H9 (cell line): ENCODE results near the gene C8G. TPM values are rescaled to one million over a fixed set of nuclear protein-coding genes. Genes with fewer than 3 reads are reported as not detected.

Experiments used
- DNase-seq: peaks from one replicate; pipeline ENCODE4 v3.0.0-alpha.2; 2017
- H2AFZ ChIP-seq: one replicate; pipeline ENCODE4 v1.6.1; 2013; ENCODE audit warnings: mild to moderate bottlenecking, low read length, control low read depth, moderate library complexity
- H2AK5ac ChIP-seq: 2 replicates; pipeline ENCODE4 v1.6.1; 2013; ENCODE audit warnings: low read length, control low read depth, mixed read lengths; ENCODE audit not compliant: insufficient read length
- H2BK120ac ChIP-seq: one replicate; pipeline ENCODE4 v1.6.1; 2013; ENCODE audit warnings: low read depth, mild to moderate bottlenecking, low read length, control low read depth, inconsistent platforms; ENCODE audit not compliant: poor library complexity, severe bottlenecking
- H2BK12ac ChIP-seq: 2 replicates; pipeline ENCODE4 v1.6.1; 2013; ENCODE audit warnings: low read length, control low read depth, mixed read lengths, low read depth; ENCODE audit not compliant: insufficient read length
- H2BK15ac ChIP-seq: 2 replicates; pipeline ENCODE4 v1.6.1; 2013; ENCODE audit warnings: low read depth, low read length, control low read depth
- H2BK20ac ChIP-seq: one replicate; pipeline ENCODE4 v1.6.1; 2013; ENCODE audit warnings: low read depth, mild to moderate bottlenecking, low read length, control low read depth, inconsistent platforms; ENCODE audit not compliant: poor library complexity, severe bottlenecking
- H2BK5ac ChIP-seq: 2 replicates; pipeline ENCODE4 v1.6.1; 2013; ENCODE audit warnings: low read length, control low read depth, mixed read lengths; ENCODE audit not compliant: insufficient read length
- H3K14ac ChIP-seq: 2 replicates; pipeline ENCODE4 v1.6.1; 2013; ENCODE audit warnings: low read length, control low read depth; ENCODE audit not compliant: insufficient read depth
- H3K18ac ChIP-seq: 2 replicates; pipeline ENCODE4 v1.6.1; 2013; ENCODE audit warnings: low read depth, mild to moderate bottlenecking, mixed read lengths, low read length, control low read depth; ENCODE audit not compliant: insufficient read length
- H3K23ac ChIP-seq: 2 replicates; pipeline ENCODE4 v1.6.1; 2013; ENCODE audit warnings: low read length, control low read depth, mixed read lengths, low read depth; ENCODE audit not compliant: insufficient read length
- H3K23me2 ChIP-seq: 2 replicates; pipeline ENCODE4 v1.6.1; 2013; ENCODE audit warnings: low read depth, mild to moderate bottlenecking, mixed read lengths, low read length, control low read depth; ENCODE audit not compliant: insufficient read length, poor library complexity, severe bottlenecking
- H3K27ac ChIP-seq: 2 replicates; pipeline ENCODE4 v1.5.1; 2013; ENCODE audit warnings: low read length, control low read depth, mixed read lengths, low read depth; ENCODE audit not compliant: insufficient read length
- H3K27me3 ChIP-seq: 2 replicates; pipeline ENCODE4 v1.6.1; 2013; ENCODE audit warnings: low read length, control low read depth, inconsistent platforms; ENCODE audit not compliant: insufficient read depth
- H3K4ac ChIP-seq: 2 replicates; pipeline ENCODE4 v1.6.1; 2013; ENCODE audit warnings: low read depth, mild to moderate bottlenecking, control low read depth, inconsistent platforms, low read length, moderate library complexity
- H3K4me1 ChIP-seq: 2 replicates; pipeline ENCODE4 v1.6.1; 2013; ENCODE audit warnings: low read length, control low read depth, inconsistent platforms; ENCODE audit not compliant: insufficient read depth
- H3K4me2 ChIP-seq: 2 replicates; pipeline ENCODE4 v1.6.1; 2013; ENCODE audit warnings: low read length, control low read depth, mixed read lengths; ENCODE audit not compliant: insufficient read length, insufficient read depth
- H3K56ac ChIP-seq: 2 replicates; pipeline ENCODE4 v1.6.1; 2013; ENCODE audit warnings: low read depth, mild to moderate bottlenecking, mixed read lengths, low read length, control low read depth; ENCODE audit not compliant: insufficient read length
- H3K79me1 ChIP-seq: 2 replicates; pipeline ENCODE4 v1.6.1; 2013; ENCODE audit warnings: low read depth, mild to moderate bottlenecking, moderate library complexity, low read length, control low read depth, inconsistent platforms; ENCODE audit not compliant: insufficient read depth, poor library complexity, severe bottlenecking
- H3K79me2 ChIP-seq: 2 replicates; pipeline ENCODE4 v1.6.1; 2013; ENCODE audit warnings: low read length, control low read depth, inconsistent platforms; ENCODE audit not compliant: insufficient read depth
- H3K9ac ChIP-seq: 2 replicates; pipeline ENCODE4 v1.6.1; 2013; ENCODE audit warnings: low read length, control low read depth, mixed read lengths; ENCODE audit not compliant: insufficient read length; ENCODE audit errors: extremely low read depth
- H3K9me3 ChIP-seq: one replicate; pipeline ENCODE4 v1.6.1; 2013; ENCODE audit warnings: low read depth, low read length, inconsistent platforms; ENCODE audit not compliant: control insufficient read depth
- H3T11ph ChIP-seq: one replicate; pipeline ENCODE4 v1.6.1; 2013; ENCODE audit warnings: mild to moderate bottlenecking, low read length, control low read depth, inconsistent platforms
- H4K20me1 ChIP-seq: one replicate; pipeline ENCODE4 v1.6.1; 2013; ENCODE audit not compliant: control insufficient read depth, insufficient read length, insufficient read depth
- H4K5ac ChIP-seq: 2 replicates; pipeline ENCODE4 v1.6.1; 2013; ENCODE audit warnings: low read depth, mild to moderate bottlenecking, mixed read lengths, low read length, control low read depth; ENCODE audit not compliant: insufficient read length
- H4K8ac ChIP-seq: replicated peaks from 2 replicates; pipeline ENCODE4 v1.6.1; 2013; ENCODE audit warnings: low read length, control low read depth, mixed read lengths, low read depth; ENCODE audit not compliant: insufficient read length
- H4K91ac ChIP-seq: 2 replicates; pipeline ENCODE4 v1.6.1; 2013; ENCODE audit warnings: low read depth, mild to moderate bottlenecking, moderate library complexity, mixed read lengths, low read length, control low read depth; ENCODE audit not compliant: insufficient read length
- H3K27ac Mint-ChIP-seq, 3 experiments: 2 replicates in 2 of 3; 3 replicates in 1 of 3; pipeline ENCODE4 v1.8.0; 2020 to 2021; ENCODE audit warnings: mixed read lengths in 3 of 3, mild to moderate bottlenecking in 1 of 3, moderate library complexity in 1 of 3
- H3K27me3 Mint-ChIP-seq: 2 replicates; pipeline ENCODE4 v1.8.0; 2021; ENCODE audit warnings: low read depth, mild to moderate bottlenecking, moderate library complexity, mixed read lengths
- H3K36me3 Mint-ChIP-seq, 3 experiments: 2 replicates in 2 of 3; 3 replicates in 1 of 3; pipeline ENCODE4 v1.8.0; 2020 to 2021; ENCODE audit warnings: low read depth in 3 of 3, mixed read lengths in 3 of 3; ENCODE audit not compliant: insufficient read depth in 1 of 3
- H3K4me1 Mint-ChIP-seq, 2 experiments: 2 replicates each; pipeline ENCODE4 v1.8.0; 2020; ENCODE audit warnings: mixed read lengths in 2 of 2
- H3K4me3 Mint-ChIP-seq, 2 experiments: 2 replicates in 1 of 2; 3 replicates in 1 of 2; pipeline ENCODE4 v1.8.0; 2020 to 2021; ENCODE audit warnings: mild to moderate bottlenecking in 2 of 2, mixed read lengths in 2 of 2, moderate library complexity in 1 of 2
- H3K9me3 Mint-ChIP-seq, 2 experiments: 2 replicates in 1 of 2; 3 replicates in 1 of 2; pipeline ENCODE4 v1.8.0; 2020; ENCODE audit warnings: mild to moderate bottlenecking in 2 of 2, mixed read lengths in 2 of 2, moderate library complexity in 1 of 2
- CTCF ChIP-seq: fragments of 200-600 bp; sonication (generic); conservative IDR thresholded peaks from 3 replicates; pipeline ENCODE4 v1.8.0; 2021; ENCODE audit warnings: antibody characterized with exemption, mild to moderate bottlenecking
- WGBS: extraction: QIAGEN DNeasy Blood & Tissue Kit; methylation state at CpG from one replicate; pipeline ENCODE4 v1.1.7; 2013; ENCODE audit warnings: missing lambda C conversion rate, low lambda C conversion rate, mixed read lengths; ENCODE audit not compliant: insufficient read length; ENCODE audit errors: extremely low coverage; 5-methylcytosine and 5-hydroxymethylcytosine counted together
- total RNA-seq: library from RNA; stranded (reverse); gene quantifications from 2 replicates; pipeline ENCODE4 v1.2.1, GENCODE V29; 2021

Gene C8G
- total RNA-seq, 1 experiment from 2014 or later, result 0.96 TPM

- Histone ChIP-seq H3K79me2 (no peaks in the 10 kb centered on the region), H3K18ac (no peak overlapping the region), H3K79me1 (no peaks in the 10 kb centered on the region), H2BK20ac (no peak overlapping the region), H4K20me1 (no peaks in the 10 kb centered on the region), H3K4ac (no peak overlapping the region), H3K4me1 (no peaks in the 10 kb centered on the region), H2BK120ac (no peak overlapping the region), H3K23ac (no peak overlapping the region), H4K5ac (no peak overlapping the region), H3K14ac (no peak overlapping the region), H3K4me2 (no peak overlapping the region), H3K27ac (no peak overlapping the region), H4K91ac (no peak overlapping the region), H2BK5ac (no peak overlapping the region), H2BK15ac (no peak overlapping the region), H3K27me3 (no peaks in the 10 kb centered on the region), H2AK5ac (no peak overlapping the region), H3K9ac (no peak overlapping the region), H3K9me3 (no peaks in the 10 kb centered on the region), H3K23me2 (no peaks in the 10 kb centered on the region), H4K8ac (no peak overlapping the region), H3K56ac (no peak overlapping the region), H3T11ph (no peak overlapping the region), H2AFZ (no peak overlapping the region), H2BK12ac (no peak overlapping the region)
- Mint-ChIP-seq H3K27me3 (no peaks in the 10 kb centered on the region), H3K27ac (no peak overlapping the region), H3K4me3 (no peak overlapping the region), H3K4me1 (no peaks in the 10 kb centered on the region), H3K36me3 (peaks cover 18 to 67% (median 55%) of the 10 kb centered on the region in 3 experiments; a peak in 6 of 7 replicates), H3K9me3 (no peaks in the 10 kb centered on the region)
- WGBS, result no CpG with 5 or more reads among the region's 33 CpGs
- TF ChIP-seq CTCF, result no peak; the same call in 2 of the 3 replicates
- peak; percentile 32 for DNase-seq
Measured at GRCh38 chr9:136925414-136926153, 19.5 kb upstream of the C8G start.
